ENCODE measurements around the gene TUBB. TPM values are rescaled to one million over a fixed set of nuclear protein-coding genes. Genes with fewer than 3 reads are reported as not detected.

Gene TUBB
- total RNA-seq (460 and 470 TPM in 2 replicates), polyA plus RNA-seq (414 and 433 TPM in 2 replicates)

- Histone ChIP-seq H3K36me3 (replicated peaks; ENCODE audit: insufficient read depth, low read depth) (no peaks in the 10 kb centered on the region), H3K4me2 (peak within 1 kb of the TSS; percentile 75), H3K9me3 (ENCODE audit: low read depth) (no peaks in the 10 kb centered on the region), H3K27ac (peak within 1 kb of the TSS; percentile 99), H3K4me1 (ENCODE audit: insufficient read depth) (peaks cover 13% of the 10 kb centered on the region), H4K20me1 (ENCODE audit: insufficient read depth, poor library complexity, severe bottlenecking) (peaks cover 35% of the 10 kb centered on the region), H3K27me3 (no peaks in the 10 kb centered on the region), H3K79me2 (peaks cover 60% of the 10 kb centered on the region), H3K9me2 (replicated peaks; ENCODE audit: insufficient read depth) (no peaks in the 10 kb centered on the region), H3K4me3 (peak within 1 kb of the TSS; percentile 81), H2AFZ (peak within 1 kb of the TSS; percentile 43)
- DNase-seq (ENCODE audit: low spot score) = peak; percentile 99
- no peak for TF ChIP-seq EZH2 (IDR thresholded peaks at IDR 0.05; ENCODE audit: borderline replicate concordance)
- peak; percentile 7 for TF ChIP-seq CTCF (IDR thresholded peaks at IDR 0.05; ENCODE audit: poor library complexity)
- no peak for TF ChIP-seq EZH2phosphoT487 (IDR thresholded peaks at IDR 0.05; ENCODE audit: low read depth, severe bottlenecking, unreplicated experiment)
- WGBS (ENCODE audit: low lambda C conversion rate, missing lambda C conversion rate) = 2% methylated on average over 33 of the region's 38 CpGs
Measured at GRCh38 chr6:30719791-30720737, at the start of gene TUBB. TUBB (plus strand) TSS chr6:30720352; CDS start chr6:30720507, 155 bp downstream.

GRCh38 chr6:30670760-30671527 lies 49.2 kb upstream of the TUBB start:
- no peaks in the 10 kb centered on the region for H4K20me1 ChIP-seq (ENCODE audit: insufficient read depth, poor library complexity, severe bottlenecking)
- H3K9me3 ChIP-seq (ENCODE audit: low read depth) = no peaks in the 10 kb centered on the region
- DNase-seq (ENCODE audit: low spot score) = no peak
- H3K27me3 ChIP-seq = no peaks in the 10 kb centered on the region
- no peak overlapping the region for H3K27ac ChIP-seq
- no peaks in the 10 kb centered on the region for H3K36me3 ChIP-seq (replicated peaks; ENCODE audit: insufficient read depth, low read depth)
- H3K4me1 ChIP-seq (ENCODE audit: insufficient read depth) = peaks cover 8% of the 10 kb centered on the region
- no peak overlapping the region for H3K4me3 ChIP-seq
- H3K4me2 ChIP-seq = peak overlapping the region; percentile 90
- WGBS (ENCODE audit: low lambda C conversion rate, missing lambda C conversion rate) = 95% methylated on average over 27 of the region's 27 CpGs
- no peaks in the 10 kb centered on the region for H3K9me2 ChIP-seq (replicated peaks; ENCODE audit: insufficient read depth)
- TF ChIP-seq CTCF (IDR thresholded peaks at IDR 0.05; ENCODE audit: poor library complexity) = peak; percentile 8
- no peak for TF ChIP-seq EZH2phosphoT487 (IDR thresholded peaks at IDR 0.05; ENCODE audit: low read depth, severe bottlenecking, unreplicated experiment)
- peaks cover 16% of the 10 kb centered on the region for H3K79me2 ChIP-seq
- H2AFZ ChIP-seq = no peak overlapping the region

- H2AFZ ChIP-seq = peak within 1 kb of the TSS; percentile 65
- H4K20me1 ChIP-seq (ENCODE audit: insufficient read depth, poor library complexity, severe bottlenecking) = no peaks in the 10 kb centered on the region
- H3K9me2 ChIP-seq (replicated peaks; ENCODE audit: insufficient read depth) = no peaks in the 10 kb centered on the region
- under 1% methylated on average over 57 of the region's 57 CpGs for WGBS (ENCODE audit: low lambda C conversion rate, missing lambda C conversion rate)
- TF ChIP-seq EZH2 (IDR thresholded peaks at IDR 0.05; ENCODE audit: borderline replicate concordance) = no peak
- no peak for TF ChIP-seq EZH2phosphoT487 (IDR thresholded peaks at IDR 0.05; ENCODE audit: low read depth, severe bottlenecking, unreplicated experiment)
- peak; percentile 99 for TF ChIP-seq CTCF (IDR thresholded peaks at IDR 0.05; ENCODE audit: poor library complexity)
- peak; percentile 96 for DNase-seq (ENCODE audit: low spot score)
- H3K4me3 ChIP-seq = peak within 1 kb of the TSS; percentile 82
- peaks cover 8% of the 10 kb centered on the region for H3K4me1 ChIP-seq (ENCODE audit: insufficient read depth)
- peak within 1 kb of the TSS; percentile 75 for H3K27ac ChIP-seq
- H3K79me2 ChIP-seq = peaks cover 16% of the 10 kb centered on the region
- no peaks in the 10 kb centered on the region for H3K27me3 ChIP-seq
- H3K36me3 ChIP-seq (replicated peaks; ENCODE audit: insufficient read depth, low read depth) = no peaks in the 10 kb centered on the region
- H3K9me3 ChIP-seq (ENCODE audit: low read depth) = no peaks in the 10 kb centered on the region
- peak within 1 kb of the TSS; percentile 90 for H3K4me2 ChIP-seq
Measured at GRCh38 chr6:30672445-30673253, 47.5 kb upstream of the TUBB start, which contains the start of gene DHX16. DHX16 (minus strand) TSS chr6:30673006; CDS start chr6:30672841, 165 bp downstream.
